ENCODE measurements around the gene CPNE5. TPM values are rescaled to one million over a fixed set of nuclear protein-coding genes. Genes with fewer than 3 reads are reported as not detected.
A peak's percentile ranks its signal among the peaks of the same experiment; 100 is the strongest.

Gene CPNE5
- total and polyA plus RNA-seq, 2 experiments from 2014 or later, result 0.30 to 1.2 TPM

DNA sequence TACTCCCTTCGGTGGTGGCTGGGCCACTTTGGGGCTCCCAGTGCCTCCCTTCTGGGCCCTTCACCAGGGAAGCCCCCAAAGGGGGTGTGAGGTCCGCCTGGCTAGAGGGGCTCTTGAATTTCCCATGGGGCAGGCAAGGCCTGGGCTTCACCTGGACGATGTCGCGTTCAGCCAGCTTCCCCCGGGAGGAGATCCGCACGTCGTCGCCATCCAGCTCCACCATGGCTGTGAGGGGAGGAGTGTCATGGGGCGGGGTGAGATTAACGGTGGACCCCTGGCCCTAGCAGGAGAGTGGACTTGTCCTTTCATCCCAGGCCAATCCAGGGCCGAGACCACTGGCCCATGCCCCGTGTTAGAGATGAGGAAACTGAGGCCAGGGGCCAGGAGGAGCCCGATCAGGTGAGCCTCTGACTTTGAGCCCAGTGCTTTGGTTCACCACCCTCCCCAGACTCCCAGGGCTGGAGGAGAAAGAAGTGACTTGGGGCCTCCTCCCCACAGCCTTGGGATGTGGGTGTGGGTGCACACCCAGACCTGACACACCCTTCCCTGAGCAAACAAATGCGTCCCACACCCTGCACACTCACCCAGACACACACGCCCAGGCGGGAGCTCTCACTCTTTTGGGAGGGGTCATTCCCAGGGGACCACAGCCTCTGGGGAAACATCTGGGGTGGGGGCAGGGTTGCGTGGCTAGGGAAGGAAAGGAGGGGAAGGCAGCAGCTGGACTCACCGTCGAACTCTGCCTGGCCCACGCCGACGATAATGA is 95.5 kb downstream of the CPNE5 start:
- Histone ChIP-seq H3K4me3 (no peak overlapping the region), H3K79me2 (no peaks in the 10 kb centered on the region), H3K27me3 (no peaks in the 10 kb centered on the region), H3K36me3 (replicated peaks; ENCODE audit: insufficient read depth, low read depth) (no peaks in the 10 kb centered on the region), H3K27ac (peak overlapping the region; percentile 92), H3K4me1 (ENCODE audit: insufficient read depth) (peaks cover 18% of the 10 kb centered on the region), H3K4me2 (peak overlapping the region; percentile 64), H2AFZ (no peak overlapping the region), H3K9me3 (ENCODE audit: low read depth) (no peaks in the 10 kb centered on the region), H4K20me1 (ENCODE audit: insufficient read depth, poor library complexity, severe bottlenecking) (no peaks in the 10 kb centered on the region), H3K9me2 (replicated peaks; ENCODE audit: insufficient read depth) (no peaks in the 10 kb centered on the region)
- DNase-seq (ENCODE audit: low spot score), result peak; percentile 47
- 82% methylated on average over 23 of the region's 24 CpGs for WGBS (ENCODE audit: low lambda C conversion rate, missing lambda C conversion rate)
- TF ChIP-seq, protein P1, sequence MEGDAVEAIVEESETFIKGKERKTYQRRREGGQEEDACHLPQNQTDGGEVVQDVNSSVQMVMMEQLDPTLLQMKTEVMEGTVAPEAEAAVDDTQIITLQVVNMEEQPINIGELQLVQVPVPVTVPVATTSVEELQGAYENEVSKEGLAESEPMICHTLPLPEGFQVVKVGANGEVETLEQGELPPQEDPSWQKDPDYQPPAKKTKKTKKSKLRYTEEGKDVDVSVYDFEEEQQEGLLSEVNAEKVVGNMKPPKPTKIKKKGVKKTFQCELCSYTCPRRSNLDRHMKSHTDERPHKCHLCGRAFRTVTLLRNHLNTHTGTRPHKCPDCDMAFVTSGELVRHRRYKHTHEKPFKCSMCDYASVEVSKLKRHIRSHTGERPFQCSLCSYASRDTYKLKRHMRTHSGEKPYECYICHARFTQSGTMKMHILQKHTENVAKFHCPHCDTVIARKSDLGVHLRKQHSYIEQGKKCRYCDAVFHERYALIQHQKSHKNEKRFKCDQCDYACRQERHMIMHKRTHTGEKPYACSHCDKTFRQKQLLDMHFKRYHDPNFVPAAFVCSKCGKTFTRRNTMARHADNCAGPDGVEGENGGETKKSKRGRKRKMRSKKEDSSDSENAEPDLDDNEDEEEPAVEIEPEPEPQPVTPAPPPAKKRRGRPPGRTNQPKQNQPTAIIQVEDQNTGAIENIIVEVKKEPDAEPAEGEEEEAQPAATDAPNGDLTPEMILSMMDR (IDR thresholded peaks at IDR 0.05; ENCODE audit: poor library complexity), result no peak
- no peak for TF ChIP-seq EZH2 (IDR thresholded peaks at IDR 0.05; ENCODE audit: borderline replicate concordance)
- TF ChIP-seq EZH2phosphoT487 (IDR thresholded peaks at IDR 0.05; ENCODE audit: low read depth, severe bottlenecking, unreplicated experiment), result no peak

DNA sequence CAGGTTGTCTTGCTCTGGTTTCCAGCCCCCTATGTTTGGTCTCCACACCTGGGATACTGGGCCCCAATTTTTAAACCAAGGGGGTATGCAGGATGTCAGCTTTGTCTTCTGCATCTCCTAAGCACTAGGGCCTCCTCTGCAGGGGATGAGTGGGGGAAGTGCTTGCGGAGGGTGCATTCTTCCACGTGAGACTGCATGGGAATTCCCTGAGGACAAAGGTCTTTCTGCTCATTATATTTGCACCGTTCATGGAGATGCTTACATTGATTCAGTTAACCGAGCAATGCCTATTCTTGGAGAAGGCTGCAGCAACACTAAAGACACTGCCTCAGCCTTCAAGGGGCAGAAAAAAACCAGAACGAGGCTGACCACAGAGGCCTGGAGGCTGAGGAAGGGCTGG is 96.2 kb downstream of the CPNE5 start:
- peak; percentile 66 for DNase-seq (ENCODE audit: low spot score)
- peak overlapping the region; percentile 92 for H3K27ac ChIP-seq

DNA sequence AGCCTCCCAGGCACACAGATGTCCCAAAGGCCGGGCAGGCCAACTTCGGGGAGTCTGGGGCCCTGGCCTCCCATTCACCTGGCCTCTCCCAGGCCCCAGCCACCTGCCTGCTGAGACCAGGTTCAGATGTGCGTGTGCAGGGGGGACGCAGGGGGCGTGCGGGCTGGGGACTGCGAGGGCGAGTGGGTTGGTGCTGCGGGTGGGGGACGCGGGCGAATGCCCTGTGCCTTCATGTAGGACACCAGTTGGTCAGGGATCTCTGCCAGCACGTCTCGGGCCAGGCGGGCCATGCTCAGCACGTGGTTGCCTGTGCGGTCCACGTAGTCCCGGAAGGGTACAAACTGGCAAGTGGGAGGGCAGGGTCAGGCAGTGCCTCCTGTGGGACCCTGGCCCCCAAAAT is 97.1 kb downstream of the CPNE5 start:
- Histone ChIP-seq H3K27me3 (no peaks in the 10 kb centered on the region), H3K9me2 (replicated peaks; ENCODE audit: insufficient read depth) (no peaks in the 10 kb centered on the region), H3K4me3 (no peak overlapping the region), H3K27ac (no peak overlapping the region), H3K9me3 (ENCODE audit: low read depth) (no peaks in the 10 kb centered on the region), H3K4me1 (ENCODE audit: insufficient read depth) (peaks cover 18% of the 10 kb centered on the region), H3K79me2 (no peaks in the 10 kb centered on the region), H2AFZ (no peak overlapping the region), H3K4me2 (no peak overlapping the region), H3K36me3 (replicated peaks; ENCODE audit: insufficient read depth, low read depth) (no peaks in the 10 kb centered on the region), H4K20me1 (ENCODE audit: insufficient read depth, poor library complexity, severe bottlenecking) (no peaks in the 10 kb centered on the region)
- no peak for DNase-seq (ENCODE audit: low spot score)
- TF ChIP-seq, protein P1 (IDR thresholded peaks at IDR 0.05; ENCODE audit: poor library complexity), result no peak
- TF ChIP-seq EZH2 (IDR thresholded peaks at IDR 0.05; ENCODE audit: borderline replicate concordance) (no peak), EZH2phosphoT487 (IDR thresholded peaks at IDR 0.05; ENCODE audit: low read depth, severe bottlenecking, unreplicated experiment) (no peak)
- no CpG with 5 or more reads among the region's 19 CpGs for WGBS (ENCODE audit: low lambda C conversion rate, missing lambda C conversion rate)

More for the DNA sequence above, 96.2 kb downstream of the CPNE5 start:
- Histone ChIP-seq H3K9me3 (ENCODE audit: low read depth) (no peaks in the 10 kb centered on the region), H3K79me2 (no peaks in the 10 kb centered on the region), H2AFZ (no peak overlapping the region), H3K4me2 (peak overlapping the region; percentile 64), H3K36me3 (replicated peaks; ENCODE audit: insufficient read depth, low read depth) (no peaks in the 10 kb centered on the region), H3K4me1 (ENCODE audit: insufficient read depth) (peaks cover 18% of the 10 kb centered on the region), H4K20me1 (ENCODE audit: insufficient read depth, poor library complexity, severe bottlenecking) (no peaks in the 10 kb centered on the region), H3K9me2 (replicated peaks; ENCODE audit: insufficient read depth) (no peaks in the 10 kb centered on the region), H3K4me3 (no peak overlapping the region), H3K27me3 (no peaks in the 10 kb centered on the region)
- WGBS (ENCODE audit: low lambda C conversion rate, missing lambda C conversion rate), result 45% methylated on average over 5 of the region's 5 CpGs
- TF ChIP-seq, protein P1 (IDR thresholded peaks at IDR 0.05; ENCODE audit: poor library complexity), result no peak
- TF ChIP-seq EZH2 (IDR thresholded peaks at IDR 0.05; ENCODE audit: borderline replicate concordance) (no peak), EZH2phosphoT487 (IDR thresholded peaks at IDR 0.05; ENCODE audit: low read depth, severe bottlenecking, unreplicated experiment) (no peak)
